SK-N-MC (cell line): ENCODE measurements around the gene PTPN1.

ENCODE experiments used
- EZH2 ChIP-seq: fragments of 200-600 bp; sonication (generic); IDR thresholded peaks from one replicate; pipeline ENCODE4 v1.6.1; 2017; ENCODE audit warnings: antibody characterized with exemption
- POLR2AphosphoS5 ChIP-seq: IDR thresholded peaks from 2 replicates; pipeline ENCODE4 v1.6.1; 2012; ENCODE audit warnings: mild to moderate bottlenecking, low read depth, low read length, borderline replicate concordance

- TF ChIP-seq EZH2 (no peak), POLR2AphosphoS5 (no peak)
Measured at GRCh38 chr20:50518270-50518721, 8.1 kb downstream of the PTPN1 start.
